Measurements from ENCODE around the gene NUDT8. TPM values are rescaled to one million over a fixed set of nuclear protein-coding genes. Genes with fewer than 3 reads are reported as not detected.

The NUDT8 gene
- total and polyA plus RNA-seq, 7 donors, result 19.0 to 52.2 (median 34.8) TPM

GRCh38 chr11:67641338-67642172, 11.8 kb upstream of the NUDT8 start:
- intact Hi-C loops (cut with DNase I), result no loop called here
- Histone ChIP-seq H3K4me1 (no peaks in the 10 kb centered on the region), H3K4me3 (no peak overlapping the region), H3K9me3 (no peaks in the 10 kb centered on the region), H3K27me3 (ENCODE audit: insufficient read depth in 3 of 3, low read length in 2 of 3) (peaks cover 0 to 17% (median 0%) of the 10 kb centered on the region in 3 donors), H3K36me3 (ENCODE audit: insufficient read depth in 1 of 2, low read depth in 1 of 2) (no peaks in the 10 kb centered on the region), H3K27ac (no peak overlapping the region)
- 77% methylated on average over 28 of the region's 28 CpGs for WGBS, 3 donors
- TF ChIP-seq, protein P1, sequence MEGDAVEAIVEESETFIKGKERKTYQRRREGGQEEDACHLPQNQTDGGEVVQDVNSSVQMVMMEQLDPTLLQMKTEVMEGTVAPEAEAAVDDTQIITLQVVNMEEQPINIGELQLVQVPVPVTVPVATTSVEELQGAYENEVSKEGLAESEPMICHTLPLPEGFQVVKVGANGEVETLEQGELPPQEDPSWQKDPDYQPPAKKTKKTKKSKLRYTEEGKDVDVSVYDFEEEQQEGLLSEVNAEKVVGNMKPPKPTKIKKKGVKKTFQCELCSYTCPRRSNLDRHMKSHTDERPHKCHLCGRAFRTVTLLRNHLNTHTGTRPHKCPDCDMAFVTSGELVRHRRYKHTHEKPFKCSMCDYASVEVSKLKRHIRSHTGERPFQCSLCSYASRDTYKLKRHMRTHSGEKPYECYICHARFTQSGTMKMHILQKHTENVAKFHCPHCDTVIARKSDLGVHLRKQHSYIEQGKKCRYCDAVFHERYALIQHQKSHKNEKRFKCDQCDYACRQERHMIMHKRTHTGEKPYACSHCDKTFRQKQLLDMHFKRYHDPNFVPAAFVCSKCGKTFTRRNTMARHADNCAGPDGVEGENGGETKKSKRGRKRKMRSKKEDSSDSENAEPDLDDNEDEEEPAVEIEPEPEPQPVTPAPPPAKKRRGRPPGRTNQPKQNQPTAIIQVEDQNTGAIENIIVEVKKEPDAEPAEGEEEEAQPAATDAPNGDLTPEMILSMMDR (IDR thresholded peaks at IDR 0.05), result no peak
- ATAC-seq, result no peak
- no peak for DNase-seq

DNA sequence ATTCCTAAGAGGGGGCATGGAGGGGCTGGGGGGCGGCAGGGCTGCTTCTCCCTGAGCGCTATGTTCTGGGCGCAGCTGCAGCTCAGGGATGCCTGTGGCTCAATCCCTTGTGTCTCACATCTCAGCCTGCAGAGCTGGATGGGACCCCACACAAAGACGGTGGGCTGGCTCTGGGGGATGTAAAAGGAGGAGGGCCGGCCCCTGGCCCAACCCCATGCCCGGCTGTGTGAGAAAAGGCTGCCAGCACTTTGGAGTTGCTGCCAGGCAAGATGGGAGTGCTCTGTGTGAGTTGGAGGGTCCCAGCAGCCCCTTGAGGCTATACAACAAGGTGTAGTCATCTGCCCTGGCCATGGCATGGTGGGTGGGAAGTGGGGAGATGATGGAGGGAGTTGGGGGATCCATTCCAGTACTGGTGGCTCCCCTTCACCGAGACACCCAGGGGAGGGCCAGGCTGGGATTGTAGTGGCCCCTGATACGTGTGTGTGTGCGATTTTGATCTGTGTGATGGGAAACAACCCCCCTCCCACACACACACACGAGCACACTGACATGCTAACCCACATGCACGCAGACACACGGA, 11.1 kb upstream of the NUDT8 start:
- no peaks in the 10 kb centered on the region for H3K4me1 ChIP-seq
- H3K27me3 ChIP-seq (ENCODE audit: insufficient read depth in 3 of 3, low read length in 2 of 3), result peaks cover 0 to 17% (median 0%) of the 10 kb centered on the region in 3 donors
- no peaks in the 10 kb centered on the region for H3K36me3 ChIP-seq (ENCODE audit: insufficient read depth in 1 of 2, low read depth in 1 of 2)
- WGBS, 3 donors, result 58 to 68% (median 60%) methylated on average over 12 of the region's 12 CpGs
- ATAC-seq (no peak), DNase-seq (no peak)
- H3K27ac ChIP-seq, result no peak overlapping the region
- intact Hi-C loops (cut with DNase I), result no loop called here
- no peak overlapping the region for H3K4me3 ChIP-seq
- TF ChIP-seq, protein P1 (IDR thresholded peaks at IDR 0.05), result no peak
- H3K9me3 ChIP-seq, result no peaks in the 10 kb centered on the region

- intact Hi-C loops (cut with DNase I), result no loop called here
- DNase-seq, result peak; percentile 65 to 81
- ATAC-seq, result peak; percentile 66 to 81 (median 78)
- Histone ChIP-seq H3K4me1 (no peaks in the 10 kb centered on the region), H3K27me3 (ENCODE audit: insufficient read depth in 3 of 3, low read length in 2 of 3) (peaks cover 0 to 17% (median 0%) of the 10 kb centered on the region in 3 donors), H3K9me3 (no peaks in the 10 kb centered on the region), H3K4me3 (no peak overlapping the region), H3K36me3 (ENCODE audit: insufficient read depth in 1 of 2, low read depth in 1 of 2) (no peaks in the 10 kb centered on the region), H3K27ac (no peak overlapping the region)
- TF ChIP-seq, protein P1 (IDR thresholded peaks at IDR 0.05), result peak; percentile 50
- 35 to 43% (median 37%) methylated on average over 22 to 23 of the region's 23 CpGs for WGBS, 3 donors
Observed at GRCh38 chr11:67640021-67640757, 10.5 kb upstream of the NUDT8 start.

GRCh38 chr11:67639438-67639859, 9.7 kb upstream of the NUDT8 start, which contains the start of gene TBX10:
Gene TBX10, minus strand, starts transcription at chr11:67639763. Its CDS starts 291 bp downstream, at chr11:67639472.
- Histone ChIP-seq H3K9me3 (no peaks in the 10 kb centered on the region), H3K36me3 (ENCODE audit: insufficient read depth in 1 of 2, low read depth in 1 of 2) (no peaks in the 10 kb centered on the region), H3K4me1 (no peaks in the 10 kb centered on the region), H3K27ac (no peak within 1 kb of the TSS), H3K27me3 (ENCODE audit: insufficient read depth in 3 of 3, low read length in 2 of 3) (peaks cover 0 to 17% (median 0%) of the 10 kb centered on the region in 3 donors), H3K4me3 (no peak within 1 kb of the TSS)
- no peak for ATAC-seq
- DNase-seq, result no peak
- WGBS, 3 donors, result 72 to 80% (median 74%) methylated on average over 17 to 18 of the region's 18 CpGs
- TF ChIP-seq, protein P1 (IDR thresholded peaks at IDR 0.05), result no peak
- intact Hi-C loops (cut with DNase I), result loop anchor here in 1 of 2 donors (10.0 kb wide), 1 partner anchor 165 kb away; no protein-coding TSS in a partner anchor
